GM06990 (cell line): ENCODE results near the gene LRMDA.

Experiments used
- DNase-seq: peaks from one replicate; pipeline ENCODE4 v3.0.0-alpha.2; 2011; ENCODE audit not compliant: insufficient read length; ENCODE audit errors: extremely low read depth
- H3K27me3 ChIP-seq: replicated peaks from 2 replicates; pipeline ENCODE4 v1.6.0; 2011; ENCODE audit warnings: low read length; ENCODE audit not compliant: control insufficient read depth, insufficient read depth
- H3K36me3 ChIP-seq: 2 replicates; pipeline ENCODE4 v1.5.1; 2011; ENCODE audit warnings: low read length; ENCODE audit not compliant: control insufficient read depth, insufficient read depth
- H3K4me3 ChIP-seq: replicated peaks from 2 replicates; pipeline ENCODE4 v1.5.1; 2011; ENCODE audit warnings: low read depth, mild to moderate bottlenecking, control low read depth, low read length
- TF ChIP-seq, protein P1 (sequence below): IDR thresholded peaks from 2 replicates; pipeline ENCODE4 v1.5.1; 2011; ENCODE audit warnings: low read length, control low read depth, mild to moderate bottlenecking, inconsistent platforms; ENCODE audit not compliant: insufficient read depth, poor library complexity, severe bottlenecking

Gene LRMDA

DNA sequence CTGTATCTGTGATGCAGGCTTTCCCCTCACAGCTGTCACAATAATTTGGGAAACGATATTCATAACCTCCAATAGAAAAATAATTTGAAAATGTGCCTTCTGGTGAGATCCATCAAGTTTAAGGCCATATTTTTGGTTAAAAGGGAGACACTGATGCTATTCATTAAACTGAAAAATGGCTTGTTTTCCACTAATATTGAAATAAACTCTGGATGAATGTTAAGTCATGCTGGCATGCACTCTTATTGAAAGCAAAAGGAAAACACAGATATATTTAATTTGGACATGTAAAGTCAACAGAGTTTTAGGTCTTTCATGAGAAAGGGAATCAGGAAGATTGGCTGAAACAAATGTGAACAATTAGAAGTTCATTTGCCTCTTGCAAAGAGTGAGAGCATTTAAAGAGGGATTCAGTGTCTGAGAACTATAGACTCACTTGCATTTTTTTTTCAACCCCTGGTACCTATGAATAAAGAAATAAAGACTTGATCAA, 879.2 kb downstream of the LRMDA start:
- H3K27me3 ChIP-seq = no peaks in the 10 kb centered on the region
- H3K36me3 ChIP-seq = no peaks in the 10 kb centered on the region
- no peak overlapping the region for H3K4me3 ChIP-seq
- DNase-seq = no peak
- TF ChIP-seq, protein P1, sequence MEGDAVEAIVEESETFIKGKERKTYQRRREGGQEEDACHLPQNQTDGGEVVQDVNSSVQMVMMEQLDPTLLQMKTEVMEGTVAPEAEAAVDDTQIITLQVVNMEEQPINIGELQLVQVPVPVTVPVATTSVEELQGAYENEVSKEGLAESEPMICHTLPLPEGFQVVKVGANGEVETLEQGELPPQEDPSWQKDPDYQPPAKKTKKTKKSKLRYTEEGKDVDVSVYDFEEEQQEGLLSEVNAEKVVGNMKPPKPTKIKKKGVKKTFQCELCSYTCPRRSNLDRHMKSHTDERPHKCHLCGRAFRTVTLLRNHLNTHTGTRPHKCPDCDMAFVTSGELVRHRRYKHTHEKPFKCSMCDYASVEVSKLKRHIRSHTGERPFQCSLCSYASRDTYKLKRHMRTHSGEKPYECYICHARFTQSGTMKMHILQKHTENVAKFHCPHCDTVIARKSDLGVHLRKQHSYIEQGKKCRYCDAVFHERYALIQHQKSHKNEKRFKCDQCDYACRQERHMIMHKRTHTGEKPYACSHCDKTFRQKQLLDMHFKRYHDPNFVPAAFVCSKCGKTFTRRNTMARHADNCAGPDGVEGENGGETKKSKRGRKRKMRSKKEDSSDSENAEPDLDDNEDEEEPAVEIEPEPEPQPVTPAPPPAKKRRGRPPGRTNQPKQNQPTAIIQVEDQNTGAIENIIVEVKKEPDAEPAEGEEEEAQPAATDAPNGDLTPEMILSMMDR = no peak

DNA sequence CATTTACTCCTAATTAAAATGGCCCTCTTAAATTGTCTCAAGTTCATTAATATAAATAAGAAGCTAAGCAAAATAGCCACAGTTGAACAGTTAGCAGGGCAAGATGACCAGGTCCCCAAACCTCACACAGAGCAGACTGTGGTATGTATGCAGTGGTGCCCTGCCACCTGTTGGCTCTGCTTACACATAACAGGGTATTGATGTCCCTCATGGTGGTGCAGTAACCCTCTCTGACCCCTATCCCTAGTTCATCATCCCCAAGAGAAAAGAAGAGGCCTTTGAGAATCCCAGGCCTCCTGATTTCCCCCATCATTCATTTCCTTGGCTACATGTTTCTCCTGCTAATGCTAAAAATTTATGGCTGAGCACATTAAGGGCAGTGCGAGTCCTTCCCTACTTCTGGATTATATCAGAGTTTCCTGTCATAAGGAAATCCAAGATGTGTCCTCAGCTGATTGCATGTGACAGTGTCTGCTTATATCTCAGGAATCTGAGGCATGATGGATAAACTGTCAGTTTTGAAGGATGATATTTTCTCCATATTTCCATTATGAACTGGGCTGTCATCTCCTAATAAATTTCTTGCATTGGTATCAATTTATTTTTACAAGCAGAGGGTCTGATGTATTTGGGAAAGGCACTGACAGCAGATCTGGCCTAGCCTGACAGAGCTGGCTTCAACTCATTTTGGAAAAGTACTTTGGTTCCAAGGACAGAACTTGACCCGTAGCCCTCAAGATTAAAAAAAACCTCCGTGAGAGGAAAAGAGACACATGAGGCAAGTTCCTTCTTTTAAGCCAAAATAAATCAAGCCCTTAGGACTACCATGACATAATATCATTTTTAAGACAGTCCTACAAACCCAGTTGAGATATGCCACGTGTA, 880.6 kb downstream of the LRMDA start:
- Histone ChIP-seq H3K27me3 (no peaks in the 10 kb centered on the region), H3K36me3 (no peaks in the 10 kb centered on the region), H3K4me3 (no peak overlapping the region)
- DNase-seq = no peak
- TF ChIP-seq, protein P1 = peak; percentile 56

DNA sequence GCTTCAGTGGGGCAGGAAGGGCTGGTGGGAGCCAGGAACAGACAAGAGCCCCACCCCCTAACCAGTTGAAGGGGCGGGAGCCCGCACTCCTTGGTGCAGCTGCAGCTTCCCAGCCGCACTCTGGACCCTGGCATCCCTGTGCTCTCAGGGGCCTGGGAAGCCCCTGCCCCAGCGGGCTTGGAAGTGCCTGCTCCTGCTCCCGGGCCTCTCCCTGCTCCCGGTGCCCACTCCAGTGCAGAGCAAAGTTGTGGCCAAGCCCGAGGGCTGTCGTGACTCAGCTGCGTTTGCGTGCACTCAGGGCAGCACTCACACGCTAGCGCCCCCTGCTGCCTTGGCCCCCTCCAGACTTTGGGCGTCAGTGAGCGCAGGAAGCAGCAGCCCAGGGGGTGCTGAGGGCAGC, 883.8 kb downstream of the LRMDA start:
- H3K4me3 ChIP-seq = no peak overlapping the region
- no peaks in the 10 kb centered on the region for H3K27me3 ChIP-seq
- no peak for DNase-seq
- no peaks in the 10 kb centered on the region for H3K36me3 ChIP-seq
- TF ChIP-seq, protein P1 = peak; percentile 12

DNA sequence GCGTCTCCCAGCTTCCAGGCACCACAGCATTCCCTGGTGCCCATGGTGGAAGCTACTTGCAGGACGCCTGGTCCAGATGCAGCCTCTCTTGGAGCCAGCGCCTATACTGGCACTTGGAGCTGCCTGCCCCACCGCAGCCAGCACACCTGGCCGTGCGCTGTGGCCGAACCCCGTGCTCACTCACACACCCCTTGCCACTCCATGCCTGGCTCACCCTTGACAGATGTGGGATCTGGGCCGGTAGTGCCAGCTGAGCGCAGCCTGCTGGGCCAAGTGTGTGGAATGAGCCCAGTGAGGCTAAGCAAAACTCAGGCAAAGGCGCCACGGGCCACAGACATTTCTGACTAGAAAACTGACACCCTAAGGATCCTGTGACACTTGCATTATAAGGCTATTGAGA, 884.8 kb downstream of the LRMDA start:
- TF ChIP-seq, protein P1 = no peak
- no peak for DNase-seq
- no peak overlapping the region for H3K4me3 ChIP-seq
- H3K36me3 ChIP-seq = no peaks in the 10 kb centered on the region
- no peaks in the 10 kb centered on the region for H3K27me3 ChIP-seq

DNA sequence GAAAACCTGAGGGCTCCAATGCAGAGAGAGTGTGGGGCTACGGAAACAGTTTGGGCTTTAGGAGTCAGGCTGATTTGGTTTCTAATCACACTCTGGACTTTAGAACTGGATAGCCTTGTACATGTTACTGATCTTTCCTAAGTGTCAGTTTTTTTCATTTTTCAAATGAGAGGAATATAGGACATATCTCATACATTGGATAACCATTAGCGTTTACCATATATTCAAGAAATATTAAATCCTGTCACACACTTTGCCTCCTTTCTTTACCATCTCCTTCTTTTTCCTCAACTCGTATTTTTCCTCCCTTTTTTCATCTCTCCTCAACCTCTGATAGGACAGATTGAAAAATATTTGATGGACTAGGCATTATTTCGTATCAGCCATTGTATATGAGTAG, 885.7 kb downstream of the LRMDA start:
- Histone ChIP-seq H3K27me3 (no peaks in the 10 kb centered on the region), H3K4me3 (no peak overlapping the region), H3K36me3 (no peaks in the 10 kb centered on the region)
- no peak for DNase-seq
- TF ChIP-seq, protein P1 = no peak
